SKM-1 (cell line): Measurements from ENCODE around the gene UBE2Z.
"Not testable (repeated sequence)": the region's sequence is repeated elsewhere in the genome, so short reads cannot be mapped to it uniquely, and the experiment has no call there.

Experiments used
- DNase-seq: peaks from one replicate; lab custom pipeline; 2025; ENCODE audit not compliant: unreplicated experiment; lab: John Stamatoyannopoulos, UW

The UBE2Z gene

DNA sequence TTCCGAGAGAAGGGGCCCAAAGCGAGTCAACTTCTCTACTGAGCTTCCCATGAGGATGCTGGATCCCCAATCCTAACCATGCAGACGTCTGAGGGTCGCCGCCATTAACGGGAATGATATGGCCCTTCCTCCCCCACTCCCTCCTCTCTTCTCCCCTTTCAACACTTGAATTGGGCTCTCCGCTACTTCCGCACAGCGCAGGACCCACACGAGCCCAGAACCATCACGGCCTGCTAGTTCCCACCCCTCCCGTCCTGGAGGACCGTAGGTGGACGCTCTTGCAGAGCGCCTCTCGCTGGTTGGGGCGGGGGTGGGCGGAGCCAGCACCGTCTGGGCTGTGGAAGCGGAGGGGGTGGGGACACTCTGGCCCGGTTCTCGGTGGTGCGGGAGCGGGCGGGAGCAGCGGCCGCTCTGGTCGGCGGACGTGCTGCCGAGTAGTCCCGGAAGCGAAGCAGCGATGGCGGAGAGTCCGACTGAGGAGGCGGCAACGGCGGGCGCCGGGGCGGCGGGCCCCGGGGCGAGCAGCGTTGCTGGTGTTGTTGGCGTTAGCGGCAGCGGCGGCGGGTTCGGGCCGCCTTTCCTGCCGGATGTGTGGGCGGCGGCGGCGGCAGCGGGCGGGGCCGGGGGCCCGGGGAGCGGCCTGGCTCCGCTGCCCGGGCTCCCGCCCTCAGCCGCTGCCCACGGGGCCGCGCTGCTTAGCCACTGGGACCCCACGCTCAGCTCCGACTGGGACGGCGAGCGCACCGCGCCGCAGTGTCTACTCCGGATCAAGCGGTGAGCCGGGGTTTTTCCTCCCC lies at the start of gene UBE2Z:
TSS of gene UBE2Z (plus strand) at position 361 of the 797 bp plus-strand sequence. CDS start at position 458, 97 bp downstream.
- peak; percentile 71 for DNase-seq

DNA sequence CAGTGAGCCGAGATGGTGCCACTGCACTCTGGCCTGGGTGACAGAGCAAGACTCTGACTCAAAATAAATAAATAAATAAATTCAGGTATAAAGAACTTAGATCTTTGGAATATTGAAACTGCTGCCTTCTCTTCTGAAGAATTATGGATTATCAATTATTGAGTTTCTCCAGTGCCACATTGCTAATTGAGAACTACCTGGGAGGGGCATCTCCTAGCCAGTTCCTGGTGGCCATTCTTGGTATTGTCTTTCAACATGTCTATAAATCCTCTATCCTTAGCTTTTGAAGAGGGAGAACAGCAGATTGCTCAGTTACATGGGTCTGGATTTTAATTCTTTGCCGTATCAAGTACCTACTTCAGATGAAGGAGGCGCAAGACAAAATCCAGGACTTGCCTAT lies 48.2 kb upstream of the UBE2Z start:
- no peak for DNase-seq

- no peak for DNase-seq
Observed at GRCh38 chr17:48860456-48860855, 47.8 kb upstream of the UBE2Z start.

- DNase-seq = no peak
Observed at GRCh38 chr17:48868916-48869500, 39.2 kb upstream of the UBE2Z start.

DNA sequence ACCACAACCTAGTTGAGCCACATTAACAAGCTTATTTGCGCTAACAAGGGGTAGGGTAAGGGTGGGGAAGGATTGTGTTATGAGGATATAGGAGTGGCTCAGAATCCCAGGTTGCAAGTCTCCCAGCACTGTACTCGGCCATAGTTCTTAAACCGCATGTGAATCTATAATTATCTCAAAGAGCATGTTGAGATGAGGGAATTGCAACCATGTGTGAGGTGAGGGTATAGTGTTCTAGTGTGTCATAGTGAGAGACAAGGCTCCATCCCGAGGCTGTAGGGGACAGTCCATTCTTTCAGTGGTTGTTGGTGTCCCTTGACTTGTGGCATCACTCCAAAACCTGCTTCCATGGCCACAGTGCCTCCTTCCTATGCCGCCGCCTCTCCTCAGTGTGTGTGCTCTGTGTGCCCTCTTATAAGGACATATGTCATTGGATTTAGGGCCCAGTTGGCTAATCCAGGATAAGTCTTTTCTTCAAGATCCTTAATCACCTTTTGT lies 38.3 kb upstream of the UBE2Z start:
- DNase-seq = no peak

DNA sequence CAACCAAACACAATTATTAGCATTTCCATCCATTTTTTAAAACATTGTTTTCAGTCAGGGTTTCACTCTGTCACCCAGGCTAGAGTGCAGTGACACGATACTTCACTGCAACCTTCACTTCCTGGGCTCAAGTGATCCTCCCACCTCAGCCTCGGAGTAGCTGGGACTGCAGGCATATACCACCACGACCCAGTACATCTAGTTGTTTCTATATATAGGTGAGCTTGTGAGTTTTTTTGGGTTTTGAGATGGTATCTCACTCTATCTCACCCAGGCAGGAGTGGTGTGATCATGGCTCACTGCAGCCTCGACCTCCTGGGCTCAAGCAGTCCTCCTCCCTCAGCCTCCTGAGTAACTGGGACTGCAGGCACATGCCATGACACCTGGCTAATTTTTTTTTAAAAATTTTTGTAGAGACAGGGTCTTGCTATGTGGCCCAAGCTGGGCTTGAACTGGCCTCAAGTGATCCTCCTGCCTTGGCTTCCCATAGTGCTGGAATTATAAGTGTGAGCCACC lies 37.1 kb upstream of the UBE2Z start:
- DNase-seq = no peak

DNA sequence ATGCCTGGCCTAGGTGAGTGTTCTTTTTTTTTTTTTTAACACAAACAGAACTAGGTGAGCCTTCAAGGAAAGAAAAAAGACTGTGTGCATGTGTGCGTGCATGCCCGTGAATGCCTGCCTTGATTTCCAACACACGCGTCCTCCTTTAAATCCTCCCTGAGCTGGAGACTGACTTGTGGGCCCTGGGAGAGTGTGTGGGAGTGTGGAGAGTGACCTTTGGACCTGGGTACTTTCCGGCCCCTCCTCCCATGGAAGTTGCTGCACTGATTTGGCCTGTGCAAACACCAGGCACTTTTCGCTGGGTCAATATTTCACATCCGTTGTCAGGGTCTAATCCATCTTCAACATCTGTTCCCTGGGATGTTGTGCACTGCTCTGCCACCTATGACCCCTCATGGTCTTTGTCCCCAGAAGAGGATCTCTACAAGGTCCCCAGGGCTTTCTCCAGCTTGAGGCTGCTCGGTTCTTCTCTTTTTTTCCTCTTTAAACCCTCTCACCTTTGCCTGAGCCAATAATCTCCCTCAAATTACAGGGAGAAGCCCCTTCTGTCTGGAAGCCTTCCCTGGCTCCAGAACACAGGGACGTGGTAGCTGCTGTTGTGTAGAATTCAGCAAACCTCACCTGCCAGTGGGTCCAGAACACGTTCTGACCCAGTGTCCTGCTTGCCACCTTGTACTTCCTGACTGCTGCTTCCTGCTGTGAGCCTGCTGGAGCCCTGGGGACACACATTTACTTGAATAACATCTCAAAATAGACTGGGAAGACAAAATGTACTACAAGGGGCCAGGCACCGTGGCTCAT lies 36.5 kb upstream of the UBE2Z start:
- DNase-seq = no peak

- DNase-seq = not testable (repeated sequence)
Observed at GRCh38 chr17:48872409-48872808, 35.8 kb upstream of the UBE2Z start.

DNA sequence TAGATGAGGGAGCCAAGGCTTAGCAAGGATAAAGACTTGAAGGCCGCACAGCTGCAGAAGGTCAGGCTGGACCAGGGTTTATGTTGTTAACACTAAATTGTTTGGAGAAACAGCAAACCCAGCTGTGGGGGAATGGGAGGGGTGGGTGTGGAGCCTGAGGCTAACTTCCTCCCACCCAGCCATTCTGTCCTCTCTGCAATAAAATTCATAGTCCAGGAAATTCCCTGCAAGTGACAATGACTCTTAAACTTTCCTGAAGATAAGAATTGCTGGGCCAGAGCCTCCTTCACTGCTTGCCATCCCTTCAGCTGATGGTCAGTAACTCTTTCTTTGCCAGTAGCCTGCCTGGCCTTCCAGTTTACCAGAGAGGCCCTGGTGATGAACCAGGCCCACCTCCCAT lies 35.0 kb upstream of the UBE2Z start:
- DNase-seq = no peak

DNA sequence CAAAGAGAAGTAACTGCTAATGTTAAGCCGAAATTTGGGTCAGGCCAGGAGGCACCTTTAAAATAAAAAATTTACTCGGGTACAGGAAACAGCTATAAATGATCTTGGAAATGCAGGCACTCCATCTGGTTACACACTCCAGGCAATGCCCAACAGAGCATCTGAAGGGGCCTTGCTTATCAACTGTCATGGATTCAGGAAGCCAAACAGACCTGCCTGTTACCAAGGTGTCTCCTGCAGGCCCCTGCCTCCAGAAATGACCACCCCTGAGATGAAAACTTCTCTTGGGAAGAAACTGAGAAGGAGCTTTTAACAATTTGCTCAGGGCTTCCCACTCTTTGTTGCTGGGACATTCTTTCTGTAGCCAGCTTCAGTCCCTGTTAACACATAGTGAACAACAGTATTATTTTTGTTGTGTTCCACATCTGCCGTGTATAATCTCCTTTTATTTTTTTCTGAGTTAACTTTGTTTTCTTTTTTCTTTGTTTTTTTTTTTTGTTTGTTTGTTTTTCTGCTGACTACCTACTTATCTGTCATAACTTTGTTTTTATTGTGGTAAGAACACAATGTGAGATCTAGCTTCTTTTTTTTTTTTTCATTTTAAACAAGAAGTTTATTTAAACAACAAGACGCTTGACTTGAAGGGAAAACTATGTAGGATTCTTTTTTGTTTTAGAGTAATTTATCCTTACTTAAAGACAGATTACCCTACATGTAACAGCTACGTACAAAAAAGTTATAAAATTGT lies 34.3 kb upstream of the UBE2Z start:
- DNase-seq = no peak

DNA sequence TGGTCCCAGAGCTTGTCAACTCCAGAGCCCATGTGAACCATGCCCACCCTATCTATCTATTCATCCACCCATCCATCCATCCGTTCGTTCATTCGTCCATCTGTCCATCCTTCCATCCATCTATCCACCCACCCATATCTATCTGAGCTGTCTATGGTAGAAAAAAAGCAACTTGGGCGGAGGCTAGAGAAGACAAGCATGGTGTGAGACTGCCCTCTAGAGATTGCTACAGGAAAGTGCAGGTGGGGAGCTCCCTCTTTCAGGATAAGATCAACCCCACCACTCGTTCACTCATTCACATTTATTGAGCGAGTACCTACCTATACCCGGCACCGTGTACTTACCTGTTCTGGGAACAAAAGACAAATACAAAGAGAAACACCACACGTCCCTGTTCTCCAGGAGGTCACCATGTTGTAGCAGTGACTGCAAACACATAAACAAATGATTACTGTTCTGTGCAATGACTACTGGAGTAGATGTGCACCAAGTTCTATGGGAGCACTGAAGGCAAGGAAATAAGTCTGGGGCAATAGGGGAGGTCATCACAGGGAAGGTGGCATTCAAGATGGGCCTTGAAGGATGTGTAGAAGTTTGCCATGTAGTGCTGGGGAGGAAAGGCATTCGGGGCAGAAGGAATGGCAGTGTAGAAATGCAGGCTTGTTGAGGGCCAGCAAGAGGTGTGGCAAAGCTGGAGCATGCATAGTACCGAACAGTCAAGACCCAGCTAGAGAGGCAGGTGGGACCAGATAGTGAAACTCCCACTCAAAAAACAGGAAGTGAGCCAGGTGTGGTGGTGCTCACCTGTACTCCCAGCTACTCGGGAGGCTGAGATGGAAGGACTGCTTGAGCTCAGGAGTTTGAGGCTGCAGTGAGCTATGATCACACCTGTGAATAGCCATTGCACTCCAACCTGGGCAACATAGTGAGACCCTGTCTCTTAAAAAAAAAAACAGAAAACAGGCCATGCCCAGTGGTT lies 29.0 kb upstream of the UBE2Z start:
- DNase-seq = peak; percentile 71

- DNase-seq = no peak
Observed at GRCh38 chr17:48882272-48882671, 25.9 kb upstream of the UBE2Z start.

DNA sequence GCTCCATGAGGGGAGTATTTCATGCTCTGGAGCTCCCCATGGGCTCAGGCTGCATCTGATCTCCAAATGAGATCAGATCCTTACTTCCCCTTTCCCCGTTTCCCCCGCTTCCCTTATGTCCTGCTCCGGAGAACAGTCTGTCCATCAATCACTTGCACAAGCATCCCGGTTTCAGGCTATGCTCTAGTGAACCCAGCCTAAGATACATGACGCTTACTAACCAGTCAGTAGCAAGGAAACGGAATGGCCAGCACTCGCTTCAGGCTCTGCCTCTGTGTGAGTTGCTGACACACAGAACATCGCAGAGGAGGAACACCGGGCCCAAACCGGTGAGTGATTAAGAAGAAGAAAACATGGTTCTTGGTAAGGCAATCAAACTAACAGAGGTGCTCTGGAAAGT lies 25.0 kb upstream of the UBE2Z start:
- DNase-seq = no peak

GRCh38 chr17:48890086-48890485 lies 18.1 kb upstream of the UBE2Z start:
- DNase-seq = no peak

GRCh38 chr17:48892940-48893645 lies 15.1 kb upstream of the UBE2Z start:
- no peak for DNase-seq

- DNase-seq = no peak
Observed at GRCh38 chr17:48893646-48894508, 14.3 kb upstream of the UBE2Z start.

GRCh38 chr17:48894886-48895285 lies 13.3 kb upstream of the UBE2Z start:
- DNase-seq = no peak

DNA sequence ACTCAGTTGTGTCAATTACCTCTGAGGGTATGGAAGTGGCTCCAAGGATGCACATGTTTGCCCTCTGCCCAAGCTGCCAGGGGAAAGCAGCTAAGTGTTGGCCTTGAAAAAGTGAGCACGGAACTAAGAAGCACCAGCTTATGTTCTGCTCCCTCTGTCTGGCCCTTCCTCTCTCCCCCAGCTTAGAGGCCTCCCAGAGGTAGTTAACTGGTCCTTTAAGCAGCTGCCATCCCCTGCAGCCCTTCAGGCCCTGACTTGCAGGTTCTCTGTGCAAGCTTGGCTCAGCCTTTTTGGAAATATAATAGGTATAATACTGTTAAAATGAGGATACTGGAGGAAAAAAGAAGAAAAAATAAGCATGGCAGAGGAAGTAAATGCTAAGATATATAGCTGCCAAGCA lies 7.0 kb upstream of the UBE2Z start:
- no peak for DNase-seq
